RCC 7860 (cell line): ENCODE measurements around the gene DENND4B.
"Not testable (repeated sequence)": the region's sequence is repeated elsewhere in the genome, so short reads cannot be mapped to it uniquely, and the experiment has no call there.

Experiments used
- DNase-seq: peaks from one replicate; pipeline ENCODE4 v3.0.0-alpha.2; 2015; ENCODE audit warnings: low spot score
- FAIRE-seq: peaks from 2 replicates; lab custom pipeline; 2012; peaks lifted over from hg19 to GRCh38; lab: Jason Lieb, UNC

Gene DENND4B

DNA sequence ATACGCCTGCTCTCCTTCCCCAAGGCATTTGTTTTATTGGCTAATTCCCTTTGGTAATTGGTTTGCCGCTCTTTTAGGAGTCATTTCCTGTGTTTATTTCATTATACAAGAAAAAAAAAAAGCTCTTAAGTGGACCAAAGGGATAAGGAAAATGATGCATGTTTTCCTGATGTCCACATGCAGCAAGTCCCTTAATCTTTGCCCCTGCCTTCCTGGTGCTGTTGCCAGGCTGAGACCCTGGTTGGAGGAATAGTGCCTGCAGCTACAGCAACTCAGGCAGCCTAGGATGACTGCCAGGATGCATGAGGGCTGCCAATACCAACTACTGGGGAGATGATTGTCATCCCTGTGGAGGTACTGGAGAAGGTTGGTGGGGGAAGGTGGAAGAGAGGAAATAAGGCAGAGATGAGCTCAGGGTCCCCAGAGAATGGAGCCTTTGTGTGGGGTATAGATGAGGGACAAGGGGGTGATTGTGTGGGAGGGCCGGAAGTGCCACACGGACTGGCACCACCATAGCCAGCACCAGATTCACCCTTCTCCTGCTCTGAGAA is 17.7 kb downstream of the DENND4B start:
- DNase-seq (no peak), FAIRE-seq (no peak)

GRCh38 chr1:153928245-153928644 is 18.3 kb downstream of the DENND4B start:
- FAIRE-seq (no peak), DNase-seq (no peak)

DNA sequence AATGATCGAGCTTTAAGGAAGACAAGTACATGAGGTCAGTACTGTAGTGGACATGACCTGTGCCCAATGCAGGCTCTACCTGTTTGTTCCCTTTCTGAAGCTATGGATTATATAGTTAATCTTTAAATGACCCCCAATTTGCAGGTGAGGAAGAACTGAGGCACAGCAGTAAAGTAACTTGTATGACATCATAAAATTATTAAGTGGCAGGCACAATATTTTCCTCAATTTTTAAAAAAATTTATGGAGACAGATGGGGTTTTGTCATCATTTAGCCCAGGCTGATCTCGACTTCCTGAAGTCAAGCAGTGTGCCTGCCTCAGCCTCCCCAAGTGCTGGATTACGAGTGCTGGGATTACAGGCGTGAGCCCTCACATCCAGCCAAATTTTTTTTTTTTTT is 20.1 kb downstream of the DENND4B start:
- FAIRE-seq (no peak), DNase-seq (no peak)

- DNase-seq, result peak; percentile 99
- peak; percentile 85 for FAIRE-seq
Observed at GRCh38 chr1:153922972-153923925, 23.3 kb downstream of the DENND4B start, which contains the start of gene GATAD2B. Gene GATAD2B, minus strand, starts transcription at chr1:153922972. Its CDS starts 94,625 bp downstream, at chr1:153828347.

DNA sequence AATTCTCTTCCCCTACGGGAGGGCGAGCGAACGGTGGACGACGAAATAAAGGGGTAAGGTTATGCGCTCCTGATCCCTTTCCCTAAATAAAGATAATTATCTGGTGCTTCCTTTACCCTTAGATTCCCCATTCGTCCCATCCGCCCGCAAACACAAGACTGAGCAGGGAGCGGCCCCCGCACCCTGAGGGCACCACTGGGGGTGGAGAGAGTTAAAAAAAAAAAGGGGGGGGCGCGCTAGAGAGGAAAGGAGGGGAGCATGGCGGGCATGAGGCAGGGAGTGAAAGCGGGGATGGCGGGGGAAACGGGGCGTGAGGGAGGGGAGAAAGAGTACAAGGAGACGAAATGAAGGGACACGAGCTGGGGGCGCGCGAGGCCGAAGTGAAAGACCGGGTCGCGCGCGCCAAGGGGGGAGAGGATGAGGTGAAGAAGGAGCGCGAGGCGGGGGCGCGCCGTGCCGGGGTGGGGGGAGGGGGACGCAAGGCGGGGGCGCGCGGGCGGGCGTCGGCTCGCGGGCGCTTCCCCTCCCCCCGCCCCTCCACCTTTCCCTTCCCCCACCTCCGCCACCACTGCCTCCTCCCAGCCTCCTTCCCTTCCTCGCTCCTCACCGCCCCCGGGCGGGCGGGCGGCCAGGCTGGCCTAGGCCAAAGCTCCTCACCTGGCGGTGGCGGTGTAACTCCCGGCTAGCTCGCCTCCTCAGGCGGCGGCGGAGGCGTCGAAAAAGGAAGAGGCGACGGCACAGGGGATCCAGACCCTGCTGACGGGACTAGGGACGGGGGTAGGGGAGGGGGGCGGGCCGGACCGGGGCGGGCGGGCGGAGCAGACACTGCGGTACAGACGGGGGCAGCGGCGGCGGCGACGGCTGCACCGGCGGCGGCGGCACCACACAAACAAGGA is 24.2 kb downstream of the DENND4B start:
- DNase-seq, result peak; percentile 15
- FAIRE-seq, result no peak

GRCh38 chr1:153921803-153922075 is 24.8 kb downstream of the DENND4B start:
- FAIRE-seq (no peak), DNase-seq (no peak)

DNA sequence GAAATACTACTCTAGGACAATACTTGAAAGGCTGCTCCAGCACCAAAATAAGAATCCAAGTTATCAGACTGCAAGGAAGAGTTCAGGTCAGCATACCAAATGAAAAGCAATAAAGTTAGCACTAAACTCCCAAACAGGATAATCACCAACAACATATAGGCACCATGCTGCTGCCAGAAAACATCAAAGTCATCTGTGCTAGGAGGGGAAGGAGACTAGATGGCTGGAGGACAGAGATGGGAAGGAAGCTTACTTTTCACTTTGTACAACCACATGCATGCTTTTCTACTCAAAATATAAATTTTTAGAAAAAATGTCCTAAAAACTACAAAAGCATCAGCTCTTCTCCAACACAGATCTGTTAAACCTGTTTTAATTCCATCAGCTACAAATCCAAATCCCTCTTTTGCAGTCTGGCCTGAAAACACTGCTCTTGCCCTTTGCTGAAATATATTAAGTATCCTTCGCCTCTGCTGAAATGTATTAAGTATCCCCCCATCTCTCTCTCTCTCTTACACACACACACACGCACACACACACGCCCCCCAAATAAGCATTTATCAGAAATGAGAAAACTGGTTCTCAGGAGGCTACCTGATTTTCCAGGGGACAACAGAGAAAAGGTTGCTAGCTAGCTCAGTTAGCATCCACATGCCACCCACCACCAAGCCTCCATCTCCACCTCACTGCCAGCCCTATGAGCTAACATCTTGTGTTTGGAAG is 25.3 kb downstream of the DENND4B start:
- no peak for DNase-seq
- FAIRE-seq, result no peak

GRCh38 chr1:153919876-153920852 is 26.4 kb downstream of the DENND4B start:
- FAIRE-seq (no peak), DNase-seq (no peak)

DNA sequence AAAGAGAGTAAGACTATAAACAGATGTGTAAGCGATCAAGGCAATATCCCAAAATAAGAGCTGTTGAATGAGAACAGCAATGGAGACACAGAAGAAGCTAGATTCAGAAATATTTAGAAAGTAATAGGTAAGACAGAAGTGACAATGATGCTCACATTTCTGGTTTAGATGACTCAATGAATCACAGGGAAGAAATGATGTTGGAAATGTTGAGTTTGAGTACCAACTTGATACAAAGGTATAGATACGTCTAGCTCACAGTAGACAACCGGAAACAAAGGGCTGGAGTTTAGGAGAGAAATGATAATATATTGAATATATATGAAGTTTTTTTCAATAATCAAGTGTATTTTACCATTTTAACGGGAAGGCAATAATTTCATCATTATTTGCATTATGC is 30.2 kb downstream of the DENND4B start:
- FAIRE-seq (no peak), DNase-seq (no peak)

DNA sequence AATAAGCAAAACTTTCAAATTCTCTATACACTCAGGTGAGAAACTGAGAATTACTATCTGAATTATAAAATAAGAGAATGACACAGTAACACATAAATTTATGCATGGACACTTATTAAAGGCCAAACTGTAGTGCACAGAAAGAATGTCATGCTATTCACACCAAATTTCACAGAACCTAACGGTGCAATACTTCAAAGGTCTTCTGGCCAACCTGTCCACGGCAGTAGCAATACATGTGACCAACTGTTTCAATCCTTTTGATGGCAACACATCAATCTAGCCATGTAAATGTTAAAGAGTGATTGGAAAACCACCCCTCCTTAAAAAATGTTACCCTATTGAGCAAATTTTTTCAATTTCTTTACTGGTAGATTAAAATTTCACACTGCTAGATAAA is 34.2 kb downstream of the DENND4B start:
- no peak for FAIRE-seq

DNA sequence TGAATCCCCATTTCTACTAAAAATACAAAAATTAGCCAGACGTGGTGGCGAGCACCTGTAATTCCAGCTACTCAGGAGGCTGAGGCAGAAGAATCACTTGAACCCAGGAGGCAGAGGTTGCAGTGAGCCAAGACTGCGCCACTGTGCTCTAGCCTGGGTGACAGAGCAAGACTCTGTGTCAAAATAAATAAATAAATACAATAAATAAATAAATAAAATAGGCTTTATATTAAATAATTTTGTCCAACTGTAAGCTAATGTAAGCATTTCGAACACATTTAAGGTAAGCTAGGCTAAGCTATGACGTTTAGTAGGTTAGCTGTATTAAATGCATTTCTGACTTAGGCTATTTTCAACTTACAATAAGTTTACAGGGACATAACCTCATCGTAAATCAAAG is 36.0 kb downstream of the DENND4B start:
- not testable (repeated sequence) for FAIRE-seq, DNase-seq

More for the DNA sequence above, 34.2 kb downstream of the DENND4B start:
- no peak for DNase-seq

DNA sequence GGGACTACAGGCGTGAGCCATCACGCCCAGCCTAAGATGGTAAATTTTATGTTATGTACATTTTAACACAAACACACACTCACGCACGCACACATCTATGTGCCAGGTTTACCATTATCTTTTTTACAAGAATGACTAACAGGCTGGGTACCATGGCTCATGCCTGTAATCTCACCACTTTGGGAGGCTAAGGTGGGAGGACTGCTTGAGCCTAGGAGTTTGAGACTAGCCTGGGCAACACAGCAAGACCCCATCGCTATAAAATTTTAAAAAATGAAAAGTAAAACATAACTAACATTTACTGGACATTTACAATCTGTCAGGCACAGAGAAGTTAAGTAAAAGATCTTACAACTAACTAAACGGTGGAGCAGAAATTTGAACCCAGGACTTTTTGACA is 38.4 kb downstream of the DENND4B start:
- DNase-seq (no peak), FAIRE-seq (no peak)

DNA sequence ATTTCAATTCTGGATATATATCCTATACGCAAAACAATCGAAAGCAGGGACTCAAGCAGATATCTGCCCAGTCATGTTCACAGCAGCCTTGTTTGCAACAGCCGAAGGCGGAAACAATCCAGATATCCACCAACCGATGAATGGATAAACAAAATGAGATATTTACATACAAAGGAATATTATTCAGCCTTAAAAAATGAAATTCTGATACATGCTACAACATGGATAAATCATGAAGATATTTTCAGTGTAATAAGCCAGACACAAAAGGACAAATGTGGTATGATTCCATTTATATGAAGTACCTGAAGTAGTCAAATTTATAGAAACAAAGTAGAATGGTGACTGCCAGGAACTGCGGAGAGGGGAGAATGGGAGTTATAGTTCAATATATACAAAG is 39.4 kb downstream of the DENND4B start:
- FAIRE-seq, result no peak

DNA sequence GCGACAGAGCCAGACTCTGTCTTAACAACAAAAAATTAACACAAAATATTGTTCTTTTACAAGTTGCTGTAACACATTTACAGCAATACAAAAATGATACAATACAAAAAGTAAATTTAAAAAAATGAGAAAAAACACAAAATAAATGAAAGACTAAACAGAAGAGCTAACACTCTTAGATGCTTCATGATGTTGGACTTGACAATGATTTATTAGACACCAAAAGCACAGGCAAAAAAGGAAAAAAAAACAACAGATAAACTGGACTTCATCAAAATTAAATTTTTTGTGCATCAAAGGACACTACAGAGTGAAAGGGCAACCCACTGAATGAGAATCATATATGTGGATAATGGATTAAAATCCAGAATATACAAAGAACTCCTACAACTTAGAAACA is 40.1 kb downstream of the DENND4B start:
- no peak for DNase-seq
- no peak for FAIRE-seq

More for the DNA sequence above, 39.4 kb downstream of the DENND4B start:
- no peak for DNase-seq

DNA sequence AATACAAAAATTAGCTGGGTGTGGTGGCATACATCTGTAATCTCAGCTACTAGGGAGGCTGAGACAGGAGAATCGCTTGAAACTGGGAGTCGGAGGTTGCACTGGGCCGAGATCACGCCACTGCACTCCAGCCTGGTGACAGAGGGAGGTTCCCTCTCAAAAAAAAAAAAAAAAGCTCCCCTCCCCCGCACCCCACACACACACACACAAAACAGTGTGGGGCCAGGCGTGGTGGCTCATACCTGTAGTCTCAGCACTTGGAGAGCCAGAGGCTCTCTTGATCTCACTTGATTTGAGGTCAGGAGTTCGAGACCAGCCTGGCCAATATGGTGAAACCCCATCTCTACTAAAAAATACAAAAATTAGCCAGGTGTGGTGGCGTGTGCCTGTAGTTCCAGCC is 40.6 kb downstream of the DENND4B start:
- not testable (repeated sequence) for DNase-seq, FAIRE-seq

- DNase-seq, result no peak
- no peak for FAIRE-seq
Observed at GRCh38 chr1:153903841-153904455, 42.6 kb downstream of the DENND4B start.

GRCh38 chr1:153899509-153899908 is 47.0 kb downstream of the DENND4B start:
- FAIRE-seq (no peak), DNase-seq (no peak)

- not testable (repeated sequence) for FAIRE-seq
Observed at GRCh38 chr1:153895866-153896265, 50.7 kb downstream of the DENND4B start.

DNA sequence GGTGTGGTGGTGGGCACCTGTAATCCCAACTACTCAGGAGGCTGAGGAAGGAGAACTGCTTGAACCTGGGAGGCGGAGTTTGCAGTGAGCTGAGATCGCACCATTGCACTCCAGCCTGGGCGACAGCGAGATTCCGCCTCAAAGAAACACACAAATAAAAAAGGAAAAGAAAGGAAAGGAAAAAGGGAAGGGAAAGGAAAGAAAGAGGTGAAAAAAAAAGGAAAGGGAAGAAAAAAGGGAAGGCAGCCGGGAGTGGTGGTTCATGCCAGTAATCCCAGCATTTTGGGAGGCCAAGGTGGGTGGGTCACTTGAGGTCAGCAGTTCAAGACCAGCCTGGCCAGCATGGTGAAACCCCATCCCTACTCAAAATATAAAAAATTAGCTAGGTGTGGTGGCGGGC is 55.5 kb downstream of the DENND4B start:
- DNase-seq, FAIRE-seq: not testable (repeated sequence)

More at GRCh38 chr1:153895866-153896265, 50.7 kb downstream of the DENND4B start:
- not testable (repeated sequence) for DNase-seq
